Heart left ventricle (tissue), 16 donors: ENCODE data around the gene SRRM2. TPM values are rescaled to one million over a fixed set of nuclear protein-coding genes. Genes with fewer than 3 reads are reported as not detected.

Experiments
- ATAC-seq, 4 donors: fragments of 200-7000 bp; cut with Tn5 transposase; one replicate each; pipeline ENCODE4 v1.9.1; 2020 to 2022; ENCODE audit warnings: moderate library complexity in 4 of 4, mild to moderate bottlenecking in 3 of 4, moderate number of reproducible peaks in 1 of 4
- DNase-seq, 5 donors: peaks; one replicate each; pipeline ENCODE4 v3.0.0-alpha.2; 2020
- H3K27ac ChIP-seq, 12 donors: fragments of 200-600 bp; sonication (generic) in 4 of 12; one replicate each; pipeline versions ENCODE4 v1.5.0 to v1.8.0; 2016 to 2022; ENCODE audit warnings: mild to moderate bottlenecking in 2 of 12
- H3K27me3 ChIP-seq, 9 donors: fragments of 200-600 bp; sonication (generic) in 2 of 9; one replicate each; pipeline versions ENCODE4 v1.5.1 to v1.8.0; 2016 to 2022; ENCODE audit warnings: mild to moderate bottlenecking in 3 of 9
- H3K36me3 ChIP-seq, 9 donors: fragments of 200-600 bp; sonication (generic) in 2 of 9; one replicate each; pipeline versions ENCODE4 v1.5.0 to v1.8.0; 2018 to 2022; ENCODE audit warnings: mild to moderate bottlenecking in 2 of 9
- H3K4me1 ChIP-seq, 12 donors: fragments of 200-600 bp; sonication (generic) in 4 of 12; one replicate each; pipeline versions ENCODE4 v1.5.0 to v1.8.0; 2016 to 2022; ENCODE audit warnings: mild to moderate bottlenecking in 3 of 12
- H3K4me3 ChIP-seq, 12 donors: fragments of 200-600 bp; sonication (generic) in 4 of 12; one replicate each; pipeline versions ENCODE4 v1.5.0 to v1.8.0; 2017 to 2022; ENCODE audit warnings: mild to moderate bottlenecking in 9 of 12, moderate library complexity in 4 of 12
- H3K9me3 ChIP-seq, 12 donors: fragments of 200-600 bp; sonication (generic) in 4 of 12; one replicate each; pipeline versions ENCODE4 v1.5.0 to v1.8.0; 2016 to 2022; ENCODE audit warnings: mild to moderate bottlenecking in 1 of 12
- CTCF ChIP-seq, 12 donors: fragments of 200-600 bp; sonication (generic) in 4 of 12; IDR thresholded peaks; one replicate each; pipeline versions ENCODE4 v1.5.0 to v1.8.0; 2018 to 2022; ENCODE audit warnings: antibody characterized with exemption in 12 of 12, mild to moderate bottlenecking in 5 of 12
- POLR2A ChIP-seq, 2 donors: fragments of 450-650 bp; IDR thresholded peaks; one replicate each; pipeline ENCODE4 v1.6.1; 2017; ENCODE audit warnings: antibody characterized with exemption in 2 of 2, mild to moderate bottlenecking in 2 of 2, moderate library complexity in 2 of 2
- WGBS, 4 donors: extraction: QIAGEN DNeasy Blood & Tissue Kit in 2 of 4; methylation state at CpG; one replicate each; pipeline versions ENCODE4 v1.1.5 to v1.1.7; 2013 to 2018; 5-methylcytosine and 5-hydroxymethylcytosine counted together
- intact Hi-C, 10 donors: fragments of 100-400 bp; cut with DNase I; formaldehyde crosslinking; loops; one replicate each; pipeline versions ENCODE4 v1.11.1 to v1.14.2; 2022
- polyA plus RNA-seq, 2 donors: library from polyadenylated mRNA; stranded (reverse); fragments of 200-250 nt; gene quantifications; one replicate each; pipeline ENCODE4 v1.2.3, GENCODE V29; 2013
- total RNA-seq, 9 donors: library from RNA; depleted of rRNA in 2 of 9; stranded (reverse); fragments of >200 nt in 2 of 9; fragmentation: NEBNext Ultra II Directional in 3 of 9; extraction: Animal tissue kit (Norgen Biotek cat#: 25700) in 3 of 9; gene quantifications; one replicate each; pipeline versions ENCODE4 v1.1.0 to v1.2.4, GENCODE V29; 2016 to 2023
- donor health status: ischemic (EF 13 %, LVEDD 7.1; RV severe dilation, severe dysfunction).
- donor health status: healthy with polysubstance abuse.
- donor health status: DM: no; HTN: yes; CAD: no.
- donor health status: DM: no; HTN: no; CAD: no.
- donor health status: ischemic (EF 25% LVEDD 6.9; RV normal size, moderate dysfunction).
- donor health status: ischemic (EF 25% LVEDD 5.7; RV mildly dilated, moderate dysfunction).
- donor health status: healthy.
- donor health status: DM: yes; HTN: yes; CAD: no.
- donor health status: ischemic (EF 35%, LVEDD 5.7; RV mildly dilated, moderate dysfunction).
- donor health status: nonischemic (EF 11% LVEDD 7.7; RV severe dilation, severe dysfunction).
- donor health status: DM: yes; HTN: yes; CAD: no.
- donor health status: PGD.
- donor health status: ischemic (EF 29% LVEDD 5.4; RV normal size, mild dysfunction).
- donor health status: nonischemic (EF 23%, LVEDD 6.1; RV moderate dilation, normal function).

Gene SRRM2
- total and polyA plus RNA-seq, 11 donors: 112 to 540 (median 233) TPM

- ATAC-seq: no peak
- Histone ChIP-seq H3K36me3 (peaks cover 4 to 100% (median 99%) of the 10 kb centered on the region in 9 donors), H3K27me3 (no peaks in the 10 kb centered on the region), H3K4me1 (peaks cover 0 to 30% (median 8%) of the 10 kb centered on the region in 12 donors), H3K4me3 (no peak overlapping the region), H3K27ac (no peak overlapping the region), H3K9me3 (no peaks in the 10 kb centered on the region)
- intact Hi-C loops: loop anchor here in 1 of 10 donors (2.0 kb wide), 1 partner anchor 13 kb away; no protein-coding TSS in a partner anchor
- DNase-seq: peak in 1 of 5 donors; percentile 48
- TF ChIP-seq CTCF (IDR thresholded peaks at IDR 0.05) (no peak), POLR2A (IDR thresholded peaks at IDR 0.05) (no peak)
- 69 to 74% (median 72%) methylated on average over 14 of the region's 14 CpGs for WGBS, 4 donors
Measured at GRCh38 chr16:2767891-2768290, 15.5 kb downstream of the SRRM2 start.

GRCh38 chr16:2768403-2769089 is 16.1 kb downstream of the SRRM2 start:
- TF ChIP-seq CTCF (IDR thresholded peaks at IDR 0.05): no peak
- no peak for TF ChIP-seq POLR2A (IDR thresholded peaks at IDR 0.05)
- peaks cover 0 to 32% (median 8%) of the 10 kb centered on the region in 12 donors for H3K4me1 ChIP-seq
- no peak overlapping the region for H3K4me3 ChIP-seq
- DNase-seq (peak in 1 of 5 donors; percentile 54), ATAC-seq (no peak)
- no peak overlapping the region for H3K27ac ChIP-seq
- H3K36me3 ChIP-seq: peaks cover 2 to 100% (median 99%) of the 10 kb centered on the region in 9 donors
- WGBS, 4 donors: 66 to 83% (median 78%) methylated on average over 16 to 17 of the region's 17 CpGs
- intact Hi-C loops: loop anchor here in 1 of 10 donors (2.0 kb wide), 1 partner anchor 14 kb away; no protein-coding TSS in a partner anchor
- no peaks in the 10 kb centered on the region for H3K27me3 ChIP-seq
- H3K9me3 ChIP-seq: no peaks in the 10 kb centered on the region

GRCh38 chr16:2769100-2769529 is 16.7 kb downstream of the SRRM2 start:
- no peaks in the 10 kb centered on the region for H3K9me3 ChIP-seq
- H3K27ac ChIP-seq: peak overlapping the region in 1 of 12 donors; percentile 6
- no peak overlapping the region for H3K4me3 ChIP-seq
- H3K36me3 ChIP-seq: peaks cover 2 to 100% (median 99%) of the 10 kb centered on the region in 9 donors
- DNase-seq (peak in 1 of 5 donors; percentile 42), ATAC-seq (no peak)
- intact Hi-C loops: loop anchor here in 1 of 10 donors (2.0 kb wide), 1 partner anchor 14 kb away; no protein-coding TSS in a partner anchor
- peaks cover 0 to 32% (median 8%) of the 10 kb centered on the region in 12 donors for H3K4me1 ChIP-seq
- 83 to 87% (median 84%) methylated on average over 11 of the region's 11 CpGs for whole genome bisulfite sequencing, 4 donors
- H3K27me3 ChIP-seq: no peaks in the 10 kb centered on the region
- no peak for TF ChIP-seq CTCF (IDR thresholded peaks at IDR 0.05)
- no peak for TF ChIP-seq POLR2A (IDR thresholded peaks at IDR 0.05)

- DNase-seq (peak in 2 of 5 donors; percentile 25 to 41), ATAC-seq (peak in 2 of 4 donors; percentile 7 to 29)
- H3K27ac ChIP-seq: no peak overlapping the region
- 73 to 76% (median 75%) methylated on average over 14 of the region's 14 CpGs for WGBS, 4 donors
- H3K36me3 ChIP-seq: peaks cover 2 to 100% (median 98%) of the 10 kb centered on the region in 9 donors
- no peaks in the 10 kb centered on the region for H3K9me3 ChIP-seq
- no peak overlapping the region for H3K4me3 ChIP-seq
- intact Hi-C loops: loop anchor here in 1 of 10 donors (2.0 to 10.0 kb wide), 2 partner anchors 15 to 145 kb away; partner anchors contain the start of gene FLYWCH1
- TF ChIP-seq POLR2A (IDR thresholded peaks at IDR 0.05) (no peak), CTCF (IDR thresholded peaks at IDR 0.05) (no peak)
- H3K4me1 ChIP-seq: peaks cover 0 to 35% (median 8%) of the 10 kb centered on the region in 12 donors
- H3K27me3 ChIP-seq: no peaks in the 10 kb centered on the region
Measured at GRCh38 chr16:2769675-2770056, 17.2 kb downstream of the SRRM2 start.
